Right lobe of liver (tissue), 4 donors: ENCODE data around the gene LGALS14.

ENCODE experiments used
- CTCF ChIP-seq, 4 donors: fragments of 200-600 bp in 3 of 4; fragments of 450-650 bp in 1 of 4; IDR thresholded peaks; one replicate each; pipeline versions ENCODE4 v1.5.1 to v1.8.0; 2016 to 2022; ENCODE audit warnings: antibody characterized with exemption in 4 of 4, mild to moderate bottlenecking in 2 of 4
- POLR2A ChIP-seq: fragments of 450-650 bp; IDR thresholded peaks from one replicate; pipeline ENCODE4 v1.6.1; 2017; ENCODE audit warnings: antibody characterized with exemption, mild to moderate bottlenecking
- donor health status: DM: no; HTN: no; CAD: no.
- donor health status: DM: no; HTN: no; CAD: no.
- donor health status: DM: no; HTN: yes; CAD: no.

DNA sequence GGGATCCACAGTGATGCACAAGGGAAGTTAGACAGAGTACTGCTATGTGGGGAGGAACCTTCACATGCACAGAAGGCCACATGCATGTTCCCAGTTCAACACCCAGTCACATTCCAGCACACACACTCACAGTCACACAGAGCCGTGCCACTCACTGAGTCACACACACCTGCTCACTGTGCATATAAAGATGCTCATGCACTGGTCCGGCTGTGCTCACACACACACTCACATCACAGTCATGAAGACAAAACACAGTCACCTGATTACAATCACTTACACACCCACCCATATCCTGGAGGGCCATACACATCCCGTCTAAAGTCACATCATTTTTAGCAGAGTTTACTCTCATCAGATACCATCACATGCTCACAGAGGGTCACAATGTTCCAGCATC lies 33.1 kb downstream of the LGALS14 start:
- TF ChIP-seq CTCF (IDR thresholded peaks at IDR 0.05) (no peak), POLR2A (no peak)
